ENCODE data around the gene AMIGO3.

AMIGO3 gene

GRCh38 chr3:49667701-49668413, 51.6 kb downstream of the AMIGO3 start:
- DNase-seq (ENCODE audit: low spot score), result no peak

Measured in CD4-positive, alpha-beta T cell treated with Interleukin-2 at 100 ng/mL for 4 hours (primary cell).